GM21367 (cell line): Measurements from ENCODE around the gene HOXC10.

Experiments used
- ATAC-seq: cut with Tn5 transposase; IDR thresholded peaks from one replicate; pipeline ENCODE4 v1.9.1; 2021; ENCODE audit not compliant: unreplicated experiment

The HOXC10 gene

DNA sequence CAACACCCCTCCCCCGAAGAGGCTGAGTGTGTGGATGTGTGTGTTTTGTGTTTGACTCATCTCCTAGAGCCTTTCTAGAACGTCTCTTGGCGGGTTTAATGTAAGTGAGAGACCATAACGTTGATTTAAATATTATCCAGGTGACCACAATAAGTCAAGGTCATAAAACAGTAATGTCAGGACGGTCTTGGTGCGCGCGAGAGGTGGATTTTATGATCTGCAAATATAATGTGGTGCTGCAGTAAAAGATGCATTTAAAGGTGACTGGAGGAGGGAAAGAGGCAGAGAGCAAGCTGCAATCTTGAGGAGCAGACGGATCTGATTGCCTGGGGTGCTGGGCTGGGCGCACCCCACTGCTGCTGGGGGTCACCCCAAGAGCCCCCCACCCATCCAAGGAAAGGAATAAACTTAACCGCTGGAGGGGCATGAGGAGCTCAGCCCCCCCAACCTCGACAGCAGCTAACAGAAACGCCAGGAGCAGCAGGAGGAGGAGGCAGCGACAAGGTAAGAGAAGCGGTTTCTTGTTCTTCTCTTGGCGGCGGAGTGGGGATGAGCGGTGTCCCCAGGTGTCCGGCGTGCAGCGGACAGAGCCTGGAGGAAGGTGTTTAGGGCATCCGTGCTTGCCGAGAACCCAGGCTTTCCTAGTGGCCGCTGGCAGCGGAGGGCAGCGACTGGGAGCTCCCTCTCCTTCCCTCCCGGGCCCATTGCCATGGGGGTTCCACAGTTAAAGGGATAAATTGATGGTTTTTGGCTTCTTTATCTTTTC lies 5.5 kb downstream of the HOXC10 start:
- ATAC-seq: no peak

DNA sequence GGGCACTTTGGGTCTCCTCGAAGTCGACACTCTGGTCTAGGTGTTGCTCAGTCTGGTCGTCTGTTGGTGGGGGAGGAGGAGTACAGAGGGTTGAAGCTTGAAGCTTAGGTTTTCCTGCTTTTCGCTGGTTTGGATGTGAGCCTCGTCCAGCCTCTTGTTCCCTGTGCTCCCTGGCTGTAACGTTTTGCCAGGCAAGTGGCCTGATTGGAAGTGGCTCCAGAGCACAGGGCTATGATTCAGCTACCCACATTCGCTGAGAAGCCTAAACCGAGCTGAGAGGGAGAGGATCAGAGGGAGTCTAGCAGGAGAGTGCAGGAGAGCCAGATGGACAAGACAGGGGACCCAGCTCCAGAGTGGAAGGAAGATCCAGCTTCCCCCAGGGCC lies 6.1 kb downstream of the HOXC10 start:
- ATAC-seq: no peak

DNA sequence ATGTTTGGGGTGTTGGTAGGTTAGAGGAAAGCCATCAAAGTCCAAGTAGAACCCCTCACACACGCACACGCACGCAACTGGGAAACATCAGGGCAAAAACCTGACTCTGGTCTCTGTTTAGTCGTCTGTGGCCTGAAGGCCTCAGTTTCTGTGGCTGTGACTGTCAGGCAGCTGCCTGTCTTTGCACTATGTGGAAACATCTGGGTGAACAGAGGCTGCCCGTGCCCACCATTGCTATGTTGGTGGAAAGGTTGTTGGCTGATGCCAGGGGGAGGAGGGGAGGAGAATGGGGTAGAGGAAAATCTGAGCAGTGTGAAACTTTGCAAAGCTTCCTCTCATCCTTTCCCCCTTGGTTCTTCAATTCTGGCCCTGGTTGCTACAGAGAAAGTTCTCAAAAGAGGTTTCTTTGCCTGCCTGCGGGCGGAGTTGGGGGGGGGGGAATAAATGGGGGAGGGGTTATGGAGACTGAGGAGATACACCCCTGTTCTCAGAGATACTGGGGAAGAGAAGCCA lies 7.5 kb downstream of the HOXC10 start:
- no peak for ATAC-seq

DNA sequence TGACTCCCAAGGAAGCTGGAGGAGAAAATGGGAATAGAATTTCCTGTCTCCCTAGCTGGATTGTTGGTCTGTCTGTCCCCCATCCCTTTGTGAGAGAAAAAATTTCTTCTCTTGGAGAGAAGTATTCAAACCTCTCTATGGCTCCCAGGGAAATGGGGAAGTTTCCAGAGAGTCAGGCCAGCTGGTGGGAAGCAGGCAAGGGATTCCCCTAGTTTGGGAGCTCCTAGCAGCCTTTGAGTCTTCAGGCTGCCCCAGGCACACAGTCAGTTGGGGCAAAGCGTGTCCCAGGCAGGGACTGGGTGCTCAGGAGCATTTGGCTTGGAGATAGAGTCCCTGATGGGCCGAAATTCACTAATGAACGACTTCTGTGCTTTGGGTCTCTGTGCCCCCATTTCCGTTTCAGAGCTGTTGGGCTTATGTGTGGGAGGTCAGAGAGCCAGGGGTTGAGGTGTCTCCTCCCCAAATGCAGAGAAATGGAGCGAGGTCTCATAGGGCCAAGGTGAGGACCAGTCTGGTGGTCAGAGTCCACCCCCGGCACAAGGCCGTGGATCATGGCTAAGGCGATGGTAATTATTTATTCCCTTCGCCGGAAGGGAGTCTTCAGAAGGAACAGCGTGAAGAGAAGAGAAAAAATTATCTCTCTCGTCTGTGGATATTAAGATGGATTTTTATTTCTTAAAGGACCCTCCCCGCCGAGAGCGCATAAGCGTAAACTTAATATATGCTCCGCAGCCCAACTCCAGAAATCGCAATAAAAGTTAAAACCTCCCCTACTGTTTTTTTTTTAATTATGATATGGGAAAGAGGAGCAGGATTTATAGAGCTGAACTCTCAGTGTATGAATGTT lies 8.4 kb downstream of the HOXC10 start:
- ATAC-seq: no peak

DNA sequence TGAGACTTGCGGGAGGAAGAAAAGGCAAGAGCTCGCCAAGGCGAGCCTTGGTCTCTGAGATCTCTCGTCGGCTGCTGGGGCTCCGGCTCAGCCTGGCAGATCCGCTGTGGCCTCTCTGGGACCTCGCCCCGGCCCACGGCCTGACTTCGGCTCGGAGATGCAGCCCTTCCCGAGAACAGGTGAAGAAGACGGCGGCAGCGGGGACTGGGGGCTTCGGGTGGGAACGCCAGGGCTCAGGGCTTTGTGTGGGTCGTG lies 9.0 kb downstream of the HOXC10 start:
- no peak for ATAC-seq

DNA sequence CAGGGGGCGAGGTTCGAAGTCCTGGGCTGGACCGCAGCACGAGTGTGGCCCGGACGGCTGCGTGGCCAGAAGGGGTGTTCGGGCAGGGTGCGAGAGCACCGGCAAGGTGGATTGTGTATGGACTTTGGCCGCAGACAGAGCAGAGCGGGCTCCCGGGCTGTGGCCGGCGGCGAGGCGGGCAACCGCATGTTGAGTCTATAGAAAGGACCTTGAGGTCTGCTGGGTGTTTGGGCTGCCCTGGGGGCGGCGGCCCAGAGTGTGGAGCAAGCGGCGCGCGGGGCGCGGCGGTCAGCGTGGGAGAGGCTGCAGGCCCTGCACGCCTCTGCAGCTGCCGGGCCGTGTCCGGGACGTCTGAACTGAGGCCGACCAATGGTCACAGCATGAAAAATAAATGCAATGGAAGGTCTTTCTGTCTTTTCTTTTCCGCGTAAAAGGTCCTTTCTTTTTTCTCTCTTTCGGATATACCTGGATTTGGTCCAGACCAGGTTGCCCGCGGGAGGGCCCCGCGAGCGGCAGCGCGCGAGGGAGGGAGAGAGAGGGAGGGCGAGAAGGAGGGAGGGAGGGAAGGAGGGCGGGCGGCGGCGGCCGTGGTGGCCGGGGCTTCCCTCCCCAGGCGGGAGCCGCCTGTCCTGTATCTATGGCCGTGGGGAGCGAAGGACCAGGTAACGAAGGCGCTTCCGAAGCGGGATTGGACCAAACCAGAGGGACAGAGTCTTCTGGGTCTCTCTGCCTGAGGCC lies 9.5 kb downstream of the HOXC10 start:
- no peak for ATAC-seq

DNA sequence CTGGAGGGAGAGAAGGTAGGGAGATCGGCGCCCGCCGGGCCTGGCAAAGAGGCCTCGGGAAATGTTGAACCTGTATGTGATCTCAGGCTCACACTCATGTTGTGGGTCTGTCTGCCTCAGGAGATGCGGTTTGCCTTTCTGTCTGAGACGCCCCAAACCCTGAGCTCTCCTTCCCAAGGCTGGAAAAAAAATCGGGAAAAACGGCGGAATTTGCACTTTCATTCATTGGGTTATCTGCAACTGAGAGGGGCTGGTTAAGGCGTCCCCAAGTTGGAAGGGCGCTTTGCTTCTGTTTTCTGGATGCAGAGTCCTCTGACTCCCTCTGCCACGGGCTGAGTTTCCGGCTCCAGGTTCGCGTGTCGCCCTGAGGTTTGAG lies 10.0 kb downstream of the HOXC10 start:
- ATAC-seq: no peak

DNA sequence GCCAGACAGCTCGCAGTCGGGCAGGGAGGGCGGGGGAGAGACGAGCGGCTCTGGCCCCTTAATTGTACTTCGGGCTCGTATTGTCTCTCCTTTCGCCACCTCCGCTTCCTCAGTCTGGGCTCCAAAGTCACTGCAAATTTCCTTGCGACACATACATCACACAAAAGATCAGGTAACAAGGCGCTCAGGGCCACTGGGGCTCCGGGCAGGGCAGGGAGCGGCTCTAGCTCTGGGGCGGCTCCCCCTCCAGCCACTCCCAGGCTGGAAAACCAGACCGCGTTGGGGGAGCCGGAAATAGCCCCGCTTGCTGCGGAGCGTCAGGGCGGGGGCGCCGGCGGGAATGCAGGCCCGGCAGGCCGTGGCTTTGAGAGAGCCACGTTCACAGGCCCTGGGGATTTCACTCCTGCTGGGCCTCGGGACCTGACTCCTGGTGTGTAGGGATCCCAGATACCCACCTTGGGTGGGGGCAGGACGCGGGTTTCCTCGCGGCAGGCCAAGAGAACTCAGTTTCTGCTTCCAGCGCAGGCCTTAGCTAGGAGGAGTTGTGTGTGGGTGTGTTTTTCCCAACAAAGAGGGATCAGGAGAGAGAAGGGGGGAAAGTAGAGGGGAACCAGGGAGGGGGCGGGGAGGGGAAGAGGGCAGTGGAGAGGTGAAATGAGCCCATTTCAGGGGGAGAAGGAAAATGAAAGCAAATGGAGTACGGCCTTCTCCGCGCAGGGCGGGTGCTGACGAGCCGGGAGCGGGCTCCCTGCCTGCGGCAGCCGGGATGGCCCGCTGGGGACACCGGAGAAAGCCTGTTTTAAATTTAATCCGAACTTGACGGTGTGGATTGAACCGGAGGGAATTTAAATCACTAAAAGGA lies 10.7 kb downstream of the HOXC10 start:
- ATAC-seq: no peak

DNA sequence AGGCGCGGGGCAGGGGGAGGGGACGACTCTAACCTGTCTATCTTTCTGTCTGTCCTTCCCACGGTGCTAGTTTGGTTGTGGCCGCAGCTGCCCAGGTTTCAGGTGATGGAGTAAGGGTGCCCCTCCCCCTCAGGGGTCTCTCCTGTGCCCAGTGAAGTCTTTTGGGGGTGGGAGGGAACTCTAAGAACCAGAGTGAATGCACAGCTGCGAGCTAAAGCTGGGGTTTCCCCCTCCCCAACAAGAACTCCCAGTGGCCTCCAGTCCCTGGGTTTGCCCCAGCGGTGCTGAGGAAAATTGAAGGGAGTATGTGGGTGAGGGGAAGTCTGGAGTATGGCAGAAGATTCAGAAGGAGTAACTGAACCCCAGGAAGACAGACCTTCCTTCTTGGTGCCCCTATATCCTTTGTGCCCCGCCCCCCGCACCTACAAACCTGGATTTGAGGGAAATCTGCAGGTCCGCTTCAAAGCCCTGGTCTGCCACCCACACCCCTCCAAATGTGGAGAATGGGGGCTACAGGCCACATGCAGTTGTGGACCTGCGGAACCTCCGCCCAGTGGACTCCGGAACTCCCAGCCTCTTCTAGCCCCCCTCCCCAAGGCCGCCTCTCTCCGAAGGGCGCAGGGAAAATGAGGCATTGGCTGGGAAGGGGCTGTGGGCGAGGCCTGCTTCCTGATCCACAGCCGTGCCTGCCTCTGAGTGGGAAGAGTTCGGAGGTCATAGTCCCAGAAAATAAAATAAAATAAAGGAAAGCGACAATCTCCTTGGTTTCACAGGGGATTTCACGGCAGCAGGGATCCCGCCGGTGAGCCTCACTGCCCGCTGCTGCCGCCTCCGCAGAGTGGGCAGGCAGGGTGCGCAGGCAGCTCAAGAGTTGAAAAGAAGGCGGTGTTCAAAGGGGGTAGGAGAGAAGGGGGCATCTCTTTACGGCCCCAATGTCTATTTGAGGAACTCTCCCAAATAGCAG lies 11.6 kb downstream of the HOXC10 start:
- no peak for ATAC-seq

DNA sequence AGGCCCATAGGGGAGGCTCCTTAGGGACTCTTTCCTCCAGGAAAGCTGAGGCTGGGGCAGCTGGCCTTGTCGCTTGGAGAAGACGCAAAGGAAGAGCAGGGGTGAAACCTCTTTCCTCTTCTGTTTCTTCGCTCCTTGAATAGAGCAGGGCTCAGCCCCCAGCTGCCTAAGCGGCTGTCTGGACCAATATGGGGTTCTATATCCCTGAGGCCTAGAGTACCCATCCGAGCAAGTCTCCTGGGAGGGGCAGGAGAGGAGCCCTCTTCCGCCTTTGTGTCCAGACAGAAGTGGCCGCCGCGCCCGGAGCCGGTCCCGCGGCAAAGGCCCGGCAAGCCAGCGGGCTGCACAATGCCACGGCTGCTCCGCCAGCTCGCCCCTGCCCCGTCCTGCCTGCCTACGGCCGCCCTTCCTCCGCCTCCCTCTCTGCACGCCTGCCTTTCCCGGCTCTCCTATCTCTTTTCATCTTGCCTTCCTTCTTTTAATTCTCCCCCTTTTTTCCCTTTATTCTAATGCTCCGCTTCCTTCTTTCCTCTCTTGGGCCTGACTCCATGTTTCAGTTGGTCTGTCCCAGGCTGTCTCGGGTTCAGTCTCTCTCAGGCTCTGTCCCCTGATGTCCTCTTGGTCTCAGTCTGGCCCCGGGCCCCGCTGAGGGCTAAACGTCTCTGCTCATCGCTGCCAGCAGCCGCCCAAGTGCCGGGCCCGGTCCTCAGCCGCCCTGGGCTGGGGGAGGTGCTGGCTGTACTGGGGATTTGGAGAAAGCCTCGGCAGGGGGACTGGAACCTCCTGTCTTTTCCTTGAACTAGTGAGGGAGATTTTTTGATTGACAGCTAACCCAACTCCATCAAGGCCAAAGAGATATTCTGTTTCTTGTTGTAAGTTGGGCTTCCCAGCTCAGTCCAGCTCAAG lies 12.5 kb downstream of the HOXC10 start:
- ATAC-seq: no peak

DNA sequence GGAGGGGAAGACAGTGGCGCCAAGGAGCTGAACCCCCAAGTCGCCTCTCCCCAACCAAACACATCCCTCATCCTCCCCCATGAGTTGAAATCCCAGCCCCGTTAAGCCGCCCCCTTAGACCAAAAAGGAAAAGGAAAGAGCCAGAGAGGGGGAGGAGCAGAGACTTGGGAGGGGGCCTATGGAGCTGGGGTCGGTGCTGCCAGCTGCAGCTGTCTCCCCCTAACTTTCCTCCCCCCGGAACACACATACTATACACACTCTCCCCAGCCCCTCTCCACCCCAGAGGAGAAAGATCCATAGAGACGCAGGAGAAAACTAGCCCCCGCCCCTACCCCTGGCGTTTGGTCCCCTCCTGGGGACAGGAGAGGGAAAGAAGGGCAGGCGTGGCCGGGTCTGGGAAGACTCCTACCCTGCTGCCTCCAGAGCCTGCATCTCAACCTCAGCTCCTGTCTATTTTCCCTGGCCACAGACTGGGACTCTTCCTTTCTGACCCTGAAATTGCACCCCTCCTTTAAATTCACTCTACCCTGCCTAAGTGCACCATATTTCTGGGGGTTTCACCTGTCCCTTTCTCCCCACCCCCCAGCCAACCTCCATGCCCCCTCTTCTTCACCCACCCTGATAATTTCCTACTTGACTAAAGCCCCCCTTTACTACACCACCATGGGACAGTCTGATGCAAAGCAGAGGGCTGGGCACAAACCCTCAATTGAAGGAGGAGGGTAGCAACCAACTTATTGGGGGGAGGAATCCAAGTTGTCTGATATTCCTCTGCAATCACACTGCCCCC lies 13.4 kb downstream of the HOXC10 start:
- ATAC-seq: no peak

DNA sequence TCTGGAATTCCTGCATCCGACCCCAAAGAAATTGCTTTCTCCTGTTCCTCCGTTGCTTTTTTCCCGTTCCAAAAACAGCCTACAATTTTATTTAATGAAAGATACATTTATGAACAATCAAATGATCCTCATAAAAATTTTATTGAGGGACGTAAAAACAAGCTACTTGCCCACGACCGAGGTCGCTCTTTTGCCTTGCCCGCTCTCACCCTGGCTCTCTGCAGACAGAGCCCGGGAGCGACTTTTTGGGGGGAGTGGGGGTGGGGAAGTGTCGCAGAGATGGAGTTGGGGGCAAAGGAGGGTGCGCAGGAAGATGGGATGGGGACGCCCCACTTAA lies 13.9 kb downstream of the HOXC10 start:
- ATAC-seq: no peak

DNA sequence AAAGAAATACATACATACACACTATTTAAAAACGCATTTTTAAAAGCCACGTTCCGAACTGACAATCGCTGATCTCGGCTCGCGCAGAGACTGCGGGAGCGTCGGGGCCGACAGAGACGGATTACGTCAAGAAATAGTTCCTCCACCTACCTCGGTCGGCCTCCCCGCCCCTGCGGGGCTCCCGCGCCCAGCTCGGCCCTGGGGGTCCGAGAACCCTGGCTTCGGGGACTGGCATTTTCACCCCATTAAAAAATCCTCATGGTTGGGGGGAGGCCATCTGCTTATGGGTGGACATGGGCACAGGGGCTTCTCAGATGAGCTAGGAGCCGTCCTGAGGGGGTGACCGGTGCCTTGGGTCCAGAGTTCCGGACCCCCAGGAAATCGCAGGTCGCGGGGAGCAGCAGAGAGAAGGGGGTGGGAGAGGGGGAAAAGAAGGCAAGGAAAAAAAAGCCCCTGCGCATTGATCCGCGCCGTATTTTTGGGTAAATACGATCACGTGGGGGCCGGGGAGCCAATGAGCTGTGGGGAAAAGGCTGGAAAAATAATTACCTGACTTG lies 14.7 kb downstream of the HOXC10 start:
- no peak for ATAC-seq

DNA sequence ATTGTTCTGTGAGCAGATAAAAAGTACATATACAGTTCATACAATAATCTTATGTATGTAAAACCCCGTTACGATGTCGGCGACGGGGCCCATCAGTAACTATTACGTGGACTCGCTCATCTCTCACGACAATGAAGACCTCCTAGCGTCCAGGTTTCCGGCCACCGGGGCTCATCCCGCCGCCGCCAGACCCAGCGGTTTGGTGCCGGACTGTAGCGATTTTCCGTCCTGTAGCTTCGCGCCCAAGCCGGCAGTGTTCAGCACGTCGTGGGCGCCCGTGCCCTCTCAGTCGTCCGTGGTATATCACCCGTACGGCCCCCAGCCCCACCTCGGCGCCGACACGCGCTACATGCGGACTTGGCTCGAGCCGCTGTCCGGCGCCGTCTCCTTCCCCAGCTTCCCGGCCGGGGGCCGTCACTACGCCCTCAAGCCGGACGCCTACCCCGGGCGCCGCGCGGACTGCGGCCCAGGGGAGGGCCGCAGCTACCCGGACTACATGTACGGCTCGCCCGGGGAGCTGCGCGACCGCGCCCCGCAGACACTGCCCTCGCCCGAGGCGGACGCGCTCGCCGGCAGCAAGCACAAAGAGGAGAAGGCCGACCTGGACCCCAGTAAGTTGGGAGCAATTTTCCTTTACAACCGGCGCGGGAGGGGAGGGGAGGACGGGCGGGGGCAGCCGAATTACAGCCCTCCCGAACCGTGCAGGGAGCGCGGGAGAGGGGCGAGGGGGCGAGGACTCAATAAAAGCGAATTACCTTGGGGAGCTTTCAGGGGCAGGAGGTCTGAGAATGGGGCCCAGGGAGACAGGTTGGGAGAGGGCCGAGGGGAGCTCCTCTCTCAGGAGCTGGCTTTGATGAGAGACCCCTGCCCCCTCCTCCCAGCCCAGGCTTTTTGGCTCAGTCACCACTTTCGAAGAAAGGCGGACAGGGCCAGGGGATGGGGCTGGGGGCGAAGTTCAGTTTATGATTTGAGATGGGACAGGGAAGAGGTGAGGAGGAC lies 15.5 kb downstream of the HOXC10 start, which contains the start of gene HOXC9:
HOXC9 (plus strand) TSS at position 46 of the 999 bp plus-strand sequence; CDS start at position 74, 28 bp downstream.
- no peak for ATAC-seq

DNA sequence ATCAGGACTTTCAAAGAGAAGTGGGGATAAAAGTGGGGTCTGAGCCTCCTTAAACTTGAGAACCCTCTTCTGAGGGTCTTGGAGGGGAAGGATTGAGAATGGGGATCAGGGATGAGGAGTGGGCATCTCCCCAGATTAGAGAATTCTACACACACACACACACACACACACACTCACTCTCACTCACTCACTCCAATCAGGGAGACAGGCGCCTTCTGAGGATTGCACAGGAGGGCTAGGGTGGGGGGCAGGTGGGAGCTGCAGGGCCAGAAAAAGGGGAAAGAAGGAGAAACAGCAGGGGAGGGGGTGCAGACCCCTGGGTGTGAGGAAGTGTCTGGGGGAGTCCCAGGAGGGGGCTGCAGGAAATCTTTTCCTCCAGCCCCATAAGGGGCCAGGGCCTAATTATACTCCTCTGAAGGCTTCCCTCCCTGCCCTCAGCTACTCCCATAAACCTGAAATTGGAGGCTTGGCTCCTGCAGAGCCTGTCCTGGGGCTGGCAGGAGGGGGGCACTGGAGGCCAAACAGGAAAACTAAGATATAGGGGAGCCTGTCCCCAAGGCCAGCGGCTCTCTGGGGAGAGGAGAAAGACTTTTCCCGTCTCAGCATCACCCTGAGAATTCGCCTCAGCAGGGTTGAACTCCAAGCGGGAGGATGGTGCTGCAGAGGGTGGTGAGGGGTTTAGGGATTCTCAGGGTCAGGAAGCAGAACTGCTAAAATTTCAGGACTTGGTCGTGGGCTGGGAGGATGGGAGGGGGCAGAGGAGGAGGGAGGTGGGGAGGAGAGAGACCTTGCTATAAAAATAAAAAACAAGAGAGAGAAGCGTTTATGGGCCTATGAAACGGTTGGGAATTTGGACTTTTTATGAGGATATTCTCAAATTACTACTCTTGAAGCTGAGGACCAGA lies 16.6 kb downstream of the HOXC10 start:
- ATAC-seq: no peak
